ENCODE measurements around the gene RHOH. TPM values are rescaled to one million over a fixed set of nuclear protein-coding genes. Genes with fewer than 3 reads are reported as not detected.

Gene RHOH
- total and polyA plus RNA-seq, 2 of the 13 experiments (the other 11 are each of a cell fraction or from before 2014, with no cell fraction given), result 0.57 TPM; not detected in 1

DNA sequence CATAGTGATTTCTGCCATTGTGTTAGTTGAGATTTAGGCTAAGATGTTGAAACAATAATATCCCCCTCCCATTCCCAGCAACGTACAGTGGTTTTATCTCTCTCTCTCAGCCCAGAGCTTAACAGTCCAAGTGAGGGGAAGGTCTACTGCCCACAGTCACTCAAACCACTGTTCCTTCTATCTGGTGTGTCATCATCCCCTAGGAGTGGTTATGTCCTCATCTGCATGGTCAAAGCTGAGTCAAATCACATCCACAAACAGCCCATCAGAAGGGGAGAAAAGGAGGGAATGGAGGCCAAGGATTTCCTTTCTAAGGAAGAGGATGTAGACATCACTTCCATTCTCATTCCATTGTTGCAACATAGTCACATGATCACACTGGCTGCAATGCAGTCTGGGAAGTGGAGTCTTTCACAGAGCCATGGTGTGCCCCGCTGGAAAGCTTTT lies 95.5 kb downstream of the RHOH start (continued):
- no peak for TF ChIP-seq KLF6 (CRISPR knock-in tag; IDR thresholded peaks at IDR 0.05)
- TF ChIP-seq THAP11 (CRISPR knock-in tag; IDR thresholded peaks at IDR 0.05), result peak; percentile 92
- no peak for TF ChIP-seq FOSL1 (CRISPR knock-in tag; IDR thresholded peaks at IDR 0.05; ENCODE audit: borderline replicate concordance)
- TF ChIP-seq HES4 (CRISPR knock-in tag; IDR thresholded peaks at IDR 0.05; ENCODE audit: borderline replicate concordance), result no peak
- no peak for TF ChIP-seq ZZZ3 (CRISPR knock-in tag; IDR thresholded peaks at IDR 0.05; ENCODE audit: borderline replicate concordance)
- TF ChIP-seq, protein P1, sequence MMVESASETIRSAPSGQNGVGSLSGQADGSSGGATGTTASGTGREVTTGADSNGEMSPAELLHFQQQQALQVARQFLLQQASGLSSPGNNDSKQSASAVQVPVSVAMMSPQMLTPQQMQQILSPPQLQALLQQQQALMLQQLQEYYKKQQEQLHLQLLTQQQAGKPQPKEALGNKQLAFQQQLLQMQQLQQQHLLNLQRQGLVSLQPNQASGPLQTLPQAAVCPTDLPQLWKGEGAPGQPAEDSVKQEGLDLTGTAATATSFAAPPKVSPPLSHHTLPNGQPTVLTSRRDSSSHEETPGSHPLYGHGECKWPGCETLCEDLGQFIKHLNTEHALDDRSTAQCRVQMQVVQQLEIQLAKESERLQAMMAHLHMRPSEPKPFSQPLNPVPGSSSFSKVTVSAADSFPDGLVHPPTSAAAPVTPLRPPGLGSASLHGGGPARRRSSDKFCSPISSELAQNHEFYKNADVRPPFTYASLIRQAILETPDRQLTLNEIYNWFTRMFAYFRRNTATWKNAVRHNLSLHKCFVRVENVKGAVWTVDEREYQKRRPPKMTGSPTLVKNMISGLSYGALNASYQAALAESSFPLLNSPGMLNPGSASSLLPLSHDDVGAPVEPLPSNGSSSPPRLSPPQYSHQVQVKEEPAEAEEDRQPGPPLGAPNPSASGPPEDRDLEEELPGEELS (CRISPR knock-in tag; IDR thresholded peaks at IDR 0.05), result no peak
- TF ChIP-seq NFIB (CRISPR knock-in tag; IDR thresholded peaks at IDR 0.05; ENCODE audit: borderline replicate concordance), result no peak
- TF ChIP-seq ATF1 (CRISPR knock-in tag; IDR thresholded peaks at IDR 0.05), result no peak
- no peak for TF ChIP-seq ZNF549 (CRISPR knock-in tag; IDR thresholded peaks at IDR 0.05)
- peak; percentile 23; the same call in 1 of the 2 replicates for TF ChIP-seq HCFC1 (IDR thresholded peaks at IDR 0.05; ENCODE audit: low read depth, low read length)
- TF ChIP-seq ZNF143 (CRISPR knock-in tag; IDR thresholded peaks at IDR 0.05), result peak; percentile 79
- no peak for TF ChIP-seq MTF2 (CRISPR knock-in tag; IDR thresholded peaks at IDR 0.05; ENCODE audit: borderline replicate concordance)
- TF ChIP-seq, protein P2, sequence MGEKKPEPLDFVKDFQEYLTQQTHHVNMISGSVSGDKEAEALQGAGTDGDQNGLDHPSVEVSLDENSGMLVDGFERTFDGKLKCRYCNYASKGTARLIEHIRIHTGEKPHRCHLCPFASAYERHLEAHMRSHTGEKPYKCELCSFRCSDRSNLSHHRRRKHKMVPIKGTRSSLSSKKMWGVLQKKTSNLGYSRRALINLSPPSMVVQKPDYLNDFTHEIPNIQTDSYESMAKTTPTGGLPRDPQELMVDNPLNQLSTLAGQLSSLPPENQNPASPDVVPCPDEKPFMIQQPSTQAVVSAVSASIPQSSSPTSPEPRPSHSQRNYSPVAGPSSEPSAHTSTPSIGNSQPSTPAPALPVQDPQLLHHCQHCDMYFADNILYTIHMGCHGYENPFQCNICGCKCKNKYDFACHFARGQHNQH (CRISPR knock-in tag; IDR thresholded peaks at IDR 0.05), result no peak
- TF ChIP-seq, protein P3, sequence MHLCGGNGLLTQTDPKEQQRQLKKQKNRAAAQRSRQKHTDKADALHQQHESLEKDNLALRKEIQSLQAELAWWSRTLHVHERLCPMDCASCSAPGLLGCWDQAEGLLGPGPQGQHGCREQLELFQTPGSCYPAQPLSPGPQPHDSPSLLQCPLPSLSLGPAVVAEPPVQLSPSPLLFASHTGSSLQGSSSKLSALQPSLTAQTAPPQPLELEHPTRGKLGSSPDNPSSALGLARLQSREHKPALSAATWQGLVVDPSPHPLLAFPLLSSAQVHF (CRISPR knock-in tag; IDR thresholded peaks at IDR 0.05), result no peak
- no peak for TF ChIP-seq HOXA7 (CRISPR knock-in tag; IDR thresholded peaks at IDR 0.05)
- TF ChIP-seq CBX5 (CRISPR knock-in tag; IDR thresholded peaks at IDR 0.05; ENCODE audit: borderline replicate concordance), result no peak
- TF ChIP-seq GFI1 (CRISPR knock-in tag; IDR thresholded peaks at IDR 0.05; ENCODE audit: borderline replicate concordance), result no peak
- no peak for TF ChIP-seq ZNF564 (CRISPR knock-in tag; IDR thresholded peaks at IDR 0.05)
- no peak for TF ChIP-seq ZSCAN29 (CRISPR knock-in tag; conservative IDR thresholded peaks at IDR 0.05)
- no peak for TF ChIP-seq HNRNPUL1 (IDR thresholded peaks at IDR 0.05; ENCODE audit: low read depth, low read length)
- no peak for TF ChIP-seq NR2F1 (CRISPR knock-in tag; IDR thresholded peaks at IDR 0.05)
- no peak for TF ChIP-seq RAD21 (CRISPR knock-in tag; IDR thresholded peaks at IDR 0.05)
- TF ChIP-seq NBN (conservative IDR thresholded peaks at IDR 0.05), result no peak
- TF ChIP-seq ATRX (CRISPR knock-in tag; IDR thresholded peaks at IDR 0.05; ENCODE audit: borderline replicate concordance), result no peak
- peak; percentile 55 for TF ChIP-seq CEBPG (CRISPR knock-in tag; IDR thresholded peaks at IDR 0.05)
- no peak for TF ChIP-seq ZNF709 (CRISPR knock-in tag; IDR thresholded peaks at IDR 0.05)
- TF ChIP-seq, protein P4, sequence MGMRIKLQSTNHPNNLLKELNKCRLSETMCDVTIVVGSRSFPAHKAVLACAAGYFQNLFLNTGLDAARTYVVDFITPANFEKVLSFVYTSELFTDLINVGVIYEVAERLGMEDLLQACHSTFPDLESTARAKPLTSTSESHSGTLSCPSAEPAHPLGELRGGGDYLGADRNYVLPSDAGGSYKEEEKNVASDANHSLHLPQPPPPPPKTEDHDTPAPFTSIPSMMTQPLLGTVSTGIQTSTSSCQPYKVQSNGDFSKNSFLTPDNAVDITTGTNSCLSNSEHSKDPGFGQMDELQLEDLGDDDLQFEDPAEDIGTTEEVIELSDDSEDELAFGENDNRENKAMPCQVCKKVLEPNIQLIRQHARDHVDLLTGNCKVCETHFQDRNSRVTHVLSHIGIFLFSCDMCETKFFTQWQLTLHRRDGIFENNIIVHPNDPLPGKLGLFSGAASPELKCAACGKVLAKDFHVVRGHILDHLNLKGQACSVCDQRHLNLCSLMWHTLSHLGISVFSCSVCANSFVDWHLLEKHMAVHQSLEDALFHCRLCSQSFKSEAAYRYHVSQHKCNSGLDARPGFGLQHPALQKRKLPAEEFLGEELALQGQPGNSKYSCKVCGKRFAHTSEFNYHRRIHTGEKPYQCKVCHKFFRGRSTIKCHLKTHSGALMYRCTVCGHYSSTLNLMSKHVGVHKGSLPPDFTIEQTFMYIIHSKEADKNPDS (CRISPR knock-in tag; IDR thresholded peaks at IDR 0.05), result no peak
- TF ChIP-seq ZNF234 (CRISPR knock-in tag; conservative IDR thresholded peaks at IDR 0.05), result no peak
- peak; percentile 70 for TF ChIP-seq CEBPB (IDR thresholded peaks at IDR 0.05; ENCODE audit: borderline replicate concordance, low read depth, low read length)

All from HepG2 (cell line).